PC-3 (cell line): Measurements from ENCODE around the gene PRKAR1B.

ENCODE experiments used
- EZH2 ChIP-seq: fragments of 300-600 bp; sonication (generic); IDR thresholded peaks from one replicate; pipeline ENCODE4 v1.6.1; 2017; ENCODE audit warnings: antibody characterized with exemption, mild to moderate bottlenecking, low read length; ENCODE audit not compliant: unreplicated experiment
- EZH2phosphoT487 ChIP-seq: fragments of 300-600 bp; sonication (generic); IDR thresholded peaks from 2 replicates; pipeline ENCODE4 v1.6.1; 2018; ENCODE audit warnings: mild to moderate bottlenecking, antibody characterized with exemption, low read length, borderline replicate concordance

DNA sequence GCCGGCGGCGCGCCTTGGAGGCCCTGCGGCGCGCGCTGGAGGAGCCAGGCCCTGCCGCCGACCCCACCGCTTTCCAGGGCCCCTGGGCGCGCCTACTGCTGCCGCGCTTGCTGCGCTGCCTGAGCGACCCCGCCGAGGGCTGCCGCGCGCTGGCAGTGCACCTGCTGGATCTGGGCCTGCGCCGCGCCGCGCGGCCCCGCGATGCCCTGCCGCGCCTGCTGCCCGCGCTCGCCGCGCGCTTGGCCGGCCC lies 302 bp downstream of the PRKAR1B start:
- TF ChIP-seq EZH2phosphoT487 (no peak), EZH2 (no peak)
